Colon (tissue), 2 donors: ENCODE measurements around the gene TREM1.
"Not testable (repeated sequence)": the region's sequence is repeated elsewhere in the genome, so short reads cannot be mapped to it uniquely, and the experiment has no call there.

Experiments
- FAIRE-seq: peaks from 2 replicates; lab custom pipeline; 2012; peaks lifted over from hg19 to GRCh38; lab: Jason Lieb, UNC
- donor health status: control.
- donor health status: control.

TREM1 gene

GRCh38 chr6:41286544-41287346, at the start of gene TREM1:
TREM1 (minus strand) TSS chr6:41286682; CDS start chr6:41286655, 27 bp downstream.
- FAIRE-seq, result no peak

- FAIRE-seq, result no peak
These were observed 49.5 kb upstream of the TREM1 start for GRCh38 chr6:41335943-41336342.

GRCh38 chr6:41335296-41335695, 48.8 kb upstream of the TREM1 start, which contains the start of gene NCR2:
NCR2 (plus strand) TSS chr6:41335608; CDS start chr6:41335877, 269 bp downstream.
- no peak for FAIRE-seq

GRCh38 chr6:41334482-41335040, 48.1 kb upstream of the TREM1 start:
- no peak for FAIRE-seq

- no peak for FAIRE-seq
These were observed 46.6 kb upstream of the TREM1 start for GRCh38 chr6:41332842-41333736.

- no peak for FAIRE-seq
These were observed 45.8 kb upstream of the TREM1 start for GRCh38 chr6:41332241-41332640.

GRCh38 chr6:41331401-41332150, 45.1 kb upstream of the TREM1 start:
- FAIRE-seq, result no peak

- FAIRE-seq, result no peak
These were observed 40.7 kb upstream of the TREM1 start for GRCh38 chr6:41327177-41327576.

GRCh38 chr6:41326092-41326491, 39.6 kb upstream of the TREM1 start:
- FAIRE-seq, result no peak

GRCh38 chr6:41325446-41326066, 39.1 kb upstream of the TREM1 start:
- FAIRE-seq, result no peak

- no peak for FAIRE-seq
These were observed 34.7 kb upstream of the TREM1 start for GRCh38 chr6:41321183-41321582.

GRCh38 chr6:41318654-41319565, 32.4 kb upstream of the TREM1 start:
- FAIRE-seq, result no peak

GRCh38 chr6:41318261-41318653, 31.8 kb upstream of the TREM1 start:
- no peak for FAIRE-seq

- no peak for FAIRE-seq
These were observed 29.6 kb upstream of the TREM1 start for GRCh38 chr6:41315943-41316620.

- FAIRE-seq, result no peak
These were observed 28.7 kb upstream of the TREM1 start for GRCh38 chr6:41315203-41315602.

GRCh38 chr6:41306187-41306854, 19.8 kb upstream of the TREM1 start:
- no peak for FAIRE-seq

GRCh38 chr6:41302638-41303037, 16.2 kb upstream of the TREM1 start:
- FAIRE-seq, result no peak

- no peak for FAIRE-seq
These were observed 12.5 kb upstream of the TREM1 start for GRCh38 chr6:41298785-41299502.

GRCh38 chr6:41297248-41297647, 10.8 kb upstream of the TREM1 start:
- not testable (repeated sequence) for FAIRE-seq
